HG03175 (cell line): Measurements from ENCODE around the gene BRINP1.

ENCODE experiments used
- ATAC-seq: cut with Tn5 transposase; IDR thresholded peaks from one replicate; pipeline ENCODE4 v1.9.1; 2021; ENCODE audit warnings: mild to moderate bottlenecking, moderate library complexity; ENCODE audit not compliant: unreplicated experiment

Gene BRINP1, protein sequence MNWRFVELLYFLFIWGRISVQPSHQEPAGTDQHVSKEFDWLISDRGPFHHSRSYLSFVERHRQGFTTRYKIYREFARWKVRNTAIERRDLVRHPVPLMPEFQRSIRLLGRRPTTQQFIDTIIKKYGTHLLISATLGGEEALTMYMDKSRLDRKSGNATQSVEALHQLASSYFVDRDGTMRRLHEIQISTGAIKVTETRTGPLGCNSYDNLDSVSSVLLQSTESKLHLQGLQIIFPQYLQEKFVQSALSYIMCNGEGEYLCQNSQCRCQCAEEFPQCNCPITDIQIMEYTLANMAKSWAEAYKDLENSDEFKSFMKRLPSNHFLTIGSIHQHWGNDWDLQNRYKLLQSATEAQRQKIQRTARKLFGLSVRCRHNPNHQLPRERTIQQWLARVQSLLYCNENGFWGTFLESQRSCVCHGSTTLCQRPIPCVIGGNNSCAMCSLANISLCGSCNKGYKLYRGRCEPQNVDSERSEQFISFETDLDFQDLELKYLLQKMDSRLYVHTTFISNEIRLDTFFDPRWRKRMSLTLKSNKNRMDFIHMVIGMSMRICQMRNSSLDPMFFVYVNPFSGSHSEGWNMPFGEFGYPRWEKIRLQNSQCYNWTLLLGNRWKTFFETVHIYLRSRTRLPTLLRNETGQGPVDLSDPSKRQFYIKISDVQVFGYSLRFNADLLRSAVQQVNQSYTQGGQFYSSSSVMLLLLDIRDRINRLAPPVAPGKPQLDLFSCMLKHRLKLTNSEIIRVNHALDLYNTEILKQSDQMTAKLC

DNA sequence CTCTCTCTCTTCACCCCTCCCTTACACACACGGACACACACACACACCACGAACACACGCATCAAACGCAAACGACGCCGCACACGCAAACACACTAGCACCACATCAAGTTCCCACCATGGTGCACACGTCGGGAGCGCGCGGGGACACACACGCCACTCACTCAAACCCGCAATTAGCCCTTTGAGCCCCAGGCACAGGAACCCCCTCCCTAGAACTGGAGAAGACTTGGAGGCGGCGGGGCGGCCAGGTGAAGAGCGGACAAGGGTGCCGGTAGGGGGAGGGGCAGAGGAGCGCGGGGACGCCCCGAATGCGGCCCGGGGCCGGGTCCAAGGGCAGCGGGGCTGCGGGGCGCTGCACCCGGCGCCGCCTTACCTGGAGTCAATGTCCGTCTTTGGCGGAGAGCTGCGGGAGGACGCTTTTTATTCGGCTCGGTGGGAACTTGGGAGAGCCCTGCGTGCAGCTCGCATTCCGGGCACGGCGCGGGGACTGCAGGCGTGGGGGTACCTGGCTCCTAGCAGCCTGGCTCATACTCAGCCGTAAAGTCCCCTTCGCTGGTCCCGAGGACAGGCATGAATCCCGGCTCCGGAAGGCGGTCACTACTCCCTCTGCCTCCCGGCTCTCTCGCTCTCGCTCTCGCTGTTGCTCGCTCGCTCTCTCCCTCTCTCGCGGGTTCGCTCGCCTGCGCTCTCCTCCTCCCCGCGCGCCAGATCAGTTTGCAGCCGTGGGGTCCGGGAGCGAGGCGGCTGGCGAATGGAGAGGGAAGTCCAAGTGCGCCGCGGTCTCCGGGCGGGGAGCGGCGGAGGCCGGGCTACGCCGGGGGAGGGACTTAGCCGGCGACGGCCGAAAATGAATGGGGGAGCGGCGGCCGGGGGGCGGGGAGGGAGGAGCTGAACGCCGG, at the start of gene BRINP1:
TSS of gene BRINP1 (minus strand) at position 755 of the 901 bp plus-strand sequence. CDS start 56,080 bp downstream, outside the sequence.
- ATAC-seq = no peak

DNA sequence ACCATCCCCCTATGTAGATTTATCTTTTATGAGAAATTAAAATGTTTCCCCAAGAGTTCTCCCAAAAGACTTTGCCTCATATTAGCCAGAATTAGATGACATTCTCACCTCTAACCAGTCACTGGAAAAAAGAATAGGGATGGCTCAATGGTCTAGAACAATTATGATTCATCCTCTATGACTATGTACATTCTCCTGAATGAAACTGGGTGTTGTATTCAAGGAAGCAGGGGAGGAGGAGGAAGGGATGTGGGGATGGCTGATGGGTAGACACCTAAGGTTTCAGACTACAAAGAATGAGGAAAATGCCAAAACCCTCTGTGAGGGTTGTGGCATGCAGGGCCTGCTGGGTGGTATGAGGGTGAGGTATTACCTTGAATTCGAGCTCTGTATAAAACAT, 49.5 kb upstream of the BRINP1 start:
- ATAC-seq = no peak

DNA sequence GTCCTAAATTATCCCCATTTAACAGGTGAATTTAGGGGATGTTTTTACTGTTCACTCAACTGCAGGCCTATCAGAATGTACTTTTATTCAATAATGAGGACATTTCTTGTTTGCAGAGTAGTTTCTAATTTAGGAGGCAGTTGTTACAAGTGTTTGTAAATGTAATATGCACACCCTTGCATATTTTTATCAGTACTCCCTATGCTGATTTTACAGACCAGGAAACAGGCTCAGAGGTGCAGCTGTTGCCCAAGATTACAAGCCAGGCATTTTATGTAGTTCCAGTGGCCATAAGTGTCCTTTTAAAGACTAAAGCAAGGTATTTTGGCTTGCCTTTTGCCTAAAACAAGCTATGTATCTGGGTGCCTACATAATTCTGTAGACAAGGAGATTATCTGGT, 47.6 kb upstream of the BRINP1 start:
- no peak for ATAC-seq

DNA sequence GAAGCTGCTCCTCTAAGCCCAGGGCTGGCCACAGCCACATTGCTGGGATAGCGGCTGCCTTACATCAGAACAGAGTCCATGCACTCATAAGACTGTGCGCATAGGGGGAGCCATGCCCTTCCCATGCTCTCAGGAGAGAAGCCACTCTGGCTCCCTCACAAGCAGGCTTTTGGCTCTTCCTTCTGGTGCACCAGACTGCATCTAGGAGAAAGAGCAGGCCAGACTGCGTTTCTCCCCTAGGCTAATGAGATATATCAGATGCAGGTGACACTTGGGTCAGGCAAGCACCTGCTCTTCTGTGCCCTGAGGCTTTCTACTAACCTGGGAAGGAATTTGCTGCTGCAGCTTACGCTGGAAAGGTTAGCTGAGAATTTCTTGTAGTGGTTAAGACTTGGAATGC, 43.2 kb upstream of the BRINP1 start:
- no peak for ATAC-seq

DNA sequence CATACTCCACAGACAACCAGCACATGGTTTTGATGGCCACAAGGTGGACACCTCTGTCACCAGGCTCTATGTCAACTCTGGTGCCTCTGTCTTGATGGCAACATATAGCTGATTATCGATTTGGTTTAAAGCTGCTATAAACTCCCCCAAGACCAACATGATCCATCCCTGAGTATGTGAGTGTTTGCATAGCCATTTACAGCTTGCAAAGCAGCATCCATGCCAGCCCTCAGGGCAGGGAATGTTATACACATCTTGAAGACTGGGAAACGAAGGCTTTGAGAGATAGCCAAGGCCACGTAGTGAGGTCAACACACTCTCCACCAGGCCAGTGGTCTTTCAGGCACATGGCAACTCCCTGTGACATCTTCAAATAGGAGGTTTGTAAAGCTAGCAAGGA, 40.3 kb upstream of the BRINP1 start:
- no peak for ATAC-seq

DNA sequence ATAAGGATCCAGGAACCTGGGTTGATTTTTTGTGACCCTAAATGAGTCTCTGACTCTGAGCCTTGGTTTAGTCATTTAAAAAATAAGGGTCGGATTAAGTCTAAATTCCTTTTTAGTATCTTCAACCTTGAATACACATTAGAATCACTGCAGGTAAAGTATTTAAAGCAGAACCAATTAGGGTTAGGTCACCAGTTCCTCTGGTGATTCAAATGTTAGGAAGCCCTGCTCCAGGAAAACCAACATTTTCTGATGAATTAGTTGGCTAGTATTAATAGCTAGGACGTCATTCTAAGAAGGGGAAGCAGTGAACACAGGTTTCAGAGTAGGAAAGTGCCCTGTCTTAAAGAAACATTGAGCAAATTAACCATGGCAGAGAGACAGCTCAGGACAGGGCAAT, 31.4 kb upstream of the BRINP1 start:
- no peak for ATAC-seq

DNA sequence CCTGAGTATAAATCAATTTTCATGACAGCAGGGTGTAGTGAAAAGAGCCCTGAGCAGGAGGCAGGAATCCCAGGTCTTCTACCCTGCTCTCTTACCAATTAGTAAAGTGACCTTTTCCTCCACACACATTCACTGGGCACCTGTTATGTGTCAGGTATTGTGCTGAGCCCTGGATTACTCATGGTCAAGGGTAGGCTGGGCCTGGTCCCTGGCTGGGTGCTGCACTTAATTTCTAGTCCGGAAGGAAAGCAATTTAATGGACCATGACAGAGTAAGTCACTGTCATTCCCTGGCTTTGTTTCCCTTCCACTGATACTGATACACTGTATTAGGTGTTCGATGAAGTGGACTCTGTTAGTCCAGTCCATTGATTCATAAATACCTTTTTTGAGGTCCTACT, 29.1 kb upstream of the BRINP1 start:
- ATAC-seq = no peak

DNA sequence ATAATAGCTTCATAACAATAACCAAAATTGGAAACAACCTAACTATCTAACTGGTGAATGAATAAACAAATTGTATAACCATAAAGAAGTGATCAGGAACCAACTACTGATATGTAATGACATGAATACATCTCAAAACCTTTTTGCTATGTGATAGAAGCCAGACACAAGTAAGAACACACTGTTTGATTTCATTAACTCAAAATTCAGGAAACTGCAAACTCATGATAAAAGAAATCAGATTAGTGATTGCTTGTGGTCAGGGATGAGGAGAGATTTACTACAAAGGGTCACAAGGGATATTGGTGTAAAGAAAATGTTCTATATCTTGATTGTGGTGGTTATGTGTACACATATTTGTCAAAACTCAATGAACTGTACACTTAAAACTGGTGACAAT, 22.6 kb upstream of the BRINP1 start:
- ATAC-seq = no peak

DNA sequence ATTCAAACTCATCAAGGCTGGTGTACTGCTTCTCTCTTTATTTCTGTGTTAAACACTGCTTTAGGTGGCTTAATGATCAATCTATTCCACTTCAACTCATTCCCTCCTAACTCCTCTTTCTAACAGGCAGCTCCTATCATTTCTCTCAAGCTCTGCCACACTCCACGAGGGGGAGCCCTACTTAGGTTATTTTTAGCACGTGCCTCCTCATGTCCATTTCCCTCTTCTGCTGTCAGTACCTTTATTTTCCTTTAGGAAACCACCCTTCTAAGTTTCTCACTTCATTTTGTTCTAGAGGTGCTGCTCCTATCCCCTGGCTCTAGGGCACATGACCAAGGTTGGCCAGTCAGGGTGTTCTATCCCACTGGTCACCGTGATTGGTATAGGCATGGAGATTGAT, 6.7 kb upstream of the BRINP1 start:
- no peak for ATAC-seq

DNA sequence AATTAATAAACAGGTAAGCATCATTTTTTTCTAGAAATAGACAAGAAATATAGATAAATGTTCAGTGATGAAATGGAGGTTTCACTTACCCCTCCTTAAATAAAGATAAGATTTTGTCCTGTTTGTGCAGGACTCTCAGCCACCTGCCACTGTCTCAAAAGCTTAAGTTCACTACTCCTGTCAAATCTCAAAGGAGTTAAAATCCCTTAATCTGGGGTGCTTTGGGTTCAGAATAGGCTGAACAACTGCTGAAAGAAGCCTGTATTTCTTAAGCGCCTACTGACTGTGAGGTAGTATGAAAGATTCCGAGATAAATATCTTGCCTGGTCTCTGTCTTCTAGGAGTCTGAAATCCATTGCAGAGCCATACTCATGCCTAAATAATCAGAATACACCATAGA, 3.7 kb upstream of the BRINP1 start:
- ATAC-seq = no peak

DNA sequence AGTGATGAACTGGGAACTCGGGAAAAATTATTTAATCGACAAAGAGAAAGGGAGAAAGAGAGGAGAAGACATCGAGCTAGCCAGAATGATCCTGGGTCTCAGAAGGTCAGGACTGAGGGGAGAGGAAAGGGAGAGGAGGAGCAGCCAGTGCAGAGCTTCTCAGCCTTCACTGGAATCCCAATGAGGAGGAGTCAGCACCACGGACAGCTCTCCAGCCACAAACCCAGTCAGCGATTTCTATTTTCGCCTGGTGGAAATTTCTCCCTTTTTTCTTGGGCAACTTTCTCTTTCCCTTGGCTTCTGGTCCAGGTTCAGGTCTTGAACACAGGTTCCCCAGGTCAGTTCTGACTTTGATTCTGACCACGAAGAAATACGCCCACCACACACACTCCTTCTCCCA, 1.6 kb upstream of the BRINP1 start:
- no peak for ATAC-seq

DNA sequence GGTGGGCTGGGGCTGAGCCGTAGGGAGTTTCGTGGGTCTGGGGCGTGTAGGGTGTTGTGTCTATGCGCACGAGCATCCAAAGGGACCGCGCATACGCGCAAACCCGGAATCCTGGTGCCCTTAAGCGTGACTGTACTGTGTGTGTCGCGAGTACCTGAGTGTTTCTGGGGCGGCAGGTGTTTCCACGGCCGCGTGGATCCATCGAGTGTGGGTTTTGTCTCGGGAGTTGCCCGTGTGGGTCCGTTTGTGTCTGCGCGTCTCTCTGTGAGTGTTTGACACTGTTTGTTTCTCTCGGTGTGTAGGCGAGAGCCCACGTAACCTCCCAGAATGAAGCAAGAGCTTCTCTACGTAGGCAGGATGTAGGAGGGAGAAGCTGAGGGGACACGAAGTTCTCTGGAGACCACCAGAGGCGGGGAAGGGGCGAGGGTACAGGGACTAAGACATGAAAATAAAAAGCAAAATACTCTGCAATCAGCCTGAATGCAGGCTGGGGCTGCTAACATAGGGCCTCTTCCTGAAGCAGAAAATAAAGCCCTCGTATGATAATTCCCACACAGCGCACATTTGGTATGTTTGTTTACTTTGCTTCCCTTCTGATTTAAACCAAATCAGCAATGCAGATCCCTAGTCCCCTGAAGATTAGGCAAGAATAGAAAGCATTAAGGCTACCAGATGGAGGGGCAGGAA, 588 bp upstream of the BRINP1 start:
- no peak for ATAC-seq

DNA sequence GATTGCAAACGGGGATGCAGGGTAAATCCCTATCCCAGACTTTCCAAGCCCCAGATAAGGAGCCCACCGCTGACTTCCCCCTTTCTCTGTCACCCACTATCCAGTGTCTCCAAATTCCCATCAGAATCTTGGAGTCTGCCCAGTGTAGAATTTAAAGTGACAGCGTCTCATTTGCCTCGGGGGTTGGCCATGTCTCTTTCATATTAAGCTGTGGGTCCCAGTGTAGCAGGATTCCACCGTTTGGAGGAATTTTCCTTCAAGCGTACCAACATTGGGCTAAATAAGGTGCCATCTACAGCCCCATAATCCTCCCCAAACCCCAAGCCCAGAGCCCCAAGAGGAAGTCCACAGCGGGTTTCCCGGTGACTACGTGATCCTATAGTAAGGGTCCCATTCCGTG, 1.1 kb downstream of the BRINP1 start:
- ATAC-seq = no peak

DNA sequence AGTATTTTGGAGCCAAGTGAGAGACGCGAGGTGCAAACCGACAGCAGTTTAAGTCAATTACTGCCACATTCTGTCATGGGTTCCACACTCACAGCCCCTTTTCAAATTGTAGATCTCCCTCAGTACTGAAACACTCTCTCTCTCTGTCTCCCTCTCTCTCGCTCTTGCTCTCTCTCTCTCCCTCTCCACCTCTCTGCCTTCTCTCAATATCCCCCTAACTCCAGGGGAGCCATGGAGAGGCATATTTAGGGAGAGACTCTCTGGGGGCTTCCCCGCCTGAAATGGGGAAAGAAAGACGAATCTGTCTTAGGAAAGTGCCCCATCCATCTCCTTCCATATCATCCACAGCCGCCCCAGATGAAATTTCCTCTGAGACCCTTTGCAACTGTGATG, 1.6 kb downstream of the BRINP1 start:
- ATAC-seq = no peak

DNA sequence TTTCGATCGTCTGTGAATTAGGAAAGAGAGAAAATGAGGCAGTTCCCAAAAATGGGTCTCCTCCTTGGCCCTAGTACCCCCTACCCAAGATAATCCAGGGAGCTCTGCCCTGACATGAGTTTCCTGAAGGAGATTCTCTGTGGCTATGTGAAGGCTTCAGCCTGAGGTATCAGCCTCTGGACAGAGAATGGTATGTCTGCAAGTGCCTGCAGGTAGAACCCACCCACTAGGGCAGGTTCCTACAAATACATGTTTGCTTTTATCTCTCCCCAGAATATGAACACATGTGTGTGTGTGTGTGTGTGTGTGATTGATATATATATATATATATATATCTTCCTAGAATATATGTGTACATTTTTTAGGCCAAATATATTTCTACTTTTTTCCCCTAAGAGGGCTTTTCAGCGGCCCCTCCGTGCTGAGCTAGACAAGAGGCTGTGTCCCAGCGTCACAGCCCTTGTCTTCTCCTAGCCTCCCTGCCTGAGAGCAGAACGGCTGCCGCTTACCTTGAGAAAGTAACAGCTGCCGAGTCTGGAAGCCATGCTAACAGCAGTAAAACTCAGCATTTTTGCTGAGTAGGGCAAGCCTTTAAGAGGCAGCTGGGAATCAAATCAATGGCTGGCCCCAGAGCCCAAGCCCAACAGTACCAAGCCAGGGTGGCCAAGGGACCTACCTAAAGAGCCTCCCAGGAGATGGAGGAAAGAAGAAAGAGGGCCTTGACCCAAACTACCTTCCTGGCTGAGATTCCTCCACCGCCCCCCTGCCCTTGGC, 2.1 kb downstream of the BRINP1 start:
- ATAC-seq = no peak

DNA sequence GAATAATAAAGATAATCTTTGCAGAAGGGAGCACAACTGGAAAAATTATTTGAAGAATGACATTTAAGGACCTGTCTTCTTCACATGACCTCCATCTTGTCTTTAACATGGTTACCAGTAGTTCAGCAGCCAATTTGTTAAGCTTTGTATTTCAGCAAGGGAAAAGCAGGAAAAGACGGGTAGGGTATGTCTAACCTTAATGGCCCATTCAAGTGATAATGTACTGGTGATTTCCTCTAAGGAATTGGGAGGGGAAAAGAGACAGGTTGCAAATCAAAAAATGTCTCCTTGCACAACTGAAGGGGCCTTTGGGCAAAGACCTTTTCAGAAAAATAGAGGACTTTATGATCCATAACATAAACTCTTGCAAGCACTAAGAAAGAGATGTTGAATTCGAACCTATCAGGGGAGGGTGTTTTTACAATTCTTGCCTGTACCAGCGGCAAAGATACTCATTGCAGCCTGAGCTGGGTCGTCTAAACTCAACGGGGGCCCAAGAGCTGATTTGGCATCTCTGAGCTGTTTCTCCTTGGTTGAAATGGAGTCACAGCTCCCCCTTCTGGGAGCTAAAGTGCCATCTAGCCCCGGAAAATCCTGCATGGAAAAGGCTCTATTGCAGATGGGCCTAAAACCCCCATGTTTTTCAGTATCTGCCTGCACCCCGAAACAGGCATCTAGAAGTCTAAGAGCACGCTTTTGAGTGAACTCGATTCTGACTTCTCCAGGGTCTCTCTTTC, 3.8 kb downstream of the BRINP1 start:
- no peak for ATAC-seq

DNA sequence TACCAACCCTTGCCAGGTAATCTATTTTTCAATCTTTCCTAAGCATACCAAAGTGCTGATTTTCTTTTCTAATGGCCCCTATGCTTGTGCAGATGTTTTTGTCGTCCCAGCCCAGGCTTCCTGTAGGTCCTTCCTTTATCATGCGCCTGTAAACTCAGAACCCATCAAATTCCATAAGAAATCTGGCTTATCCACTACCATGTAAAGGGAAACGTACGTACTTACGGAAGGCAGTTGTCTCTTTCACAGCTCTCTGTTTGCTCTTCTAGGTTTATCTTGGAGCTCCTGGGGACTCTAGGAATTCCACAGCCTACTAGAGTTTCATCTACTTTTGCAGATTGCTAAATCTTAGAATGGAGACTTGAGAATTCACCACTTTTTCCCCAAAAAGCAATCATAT, 9.0 kb downstream of the BRINP1 start:
- no peak for ATAC-seq

DNA sequence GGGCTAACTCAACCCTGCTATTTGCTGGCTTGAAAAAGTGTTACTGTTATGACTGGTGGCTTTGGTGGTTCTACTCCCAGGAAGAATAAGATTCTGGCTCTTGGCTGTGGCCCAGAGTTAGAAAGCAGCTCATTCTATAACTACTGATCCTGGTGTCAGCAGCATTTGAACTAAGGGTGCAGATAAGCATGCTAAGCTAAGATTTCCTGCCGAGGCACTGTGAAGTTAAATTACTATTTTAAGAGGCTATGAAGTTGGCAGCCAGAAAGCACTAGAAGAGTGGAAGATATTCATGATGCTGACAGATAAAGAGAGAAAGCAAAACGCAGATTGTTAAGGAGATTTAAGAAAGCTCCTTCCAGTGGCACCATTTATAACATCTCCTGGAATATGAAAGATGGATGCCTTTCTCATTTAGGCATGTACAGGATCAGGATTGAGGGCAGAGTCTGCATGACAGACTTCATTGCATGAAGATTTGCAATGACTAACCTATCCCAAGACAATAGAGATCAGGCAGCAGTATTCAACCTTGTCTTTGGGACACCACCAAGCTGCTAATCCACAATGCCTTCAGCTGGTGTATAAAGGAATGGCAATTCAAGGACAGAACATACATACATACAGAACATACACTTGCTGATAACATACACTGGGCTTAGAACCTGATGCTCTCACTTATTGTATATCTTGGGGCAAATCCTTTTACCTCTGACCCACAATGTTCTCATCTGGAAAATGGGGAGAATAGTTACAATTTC, 11.7 kb downstream of the BRINP1 start:
- ATAC-seq = no peak
